HEK293 (cell line): ENCODE data around the gene RUNX1.

Experiments
- CTCF ChIA-PET: fragments of 350-600 bp; formaldehyde crosslinking; extraction: SDS; loops from one replicate; lab custom pipeline; 2021; ENCODE audit warnings: antibody characterized with exemption; lab: Yijun Ruan, JAX
- POLR2A ChIA-PET: fragments of 300-600 bp; formaldehyde crosslinking; extraction: SDS; loops from one replicate; lab custom pipeline; 2020; ENCODE audit warnings: antibody characterized with exemption, inconsistent platforms; lab: Yijun Ruan, JAX
- H3K27ac ChIP-seq: fragments of 200-500 bp; sonication (Bioruptor generic); 2 replicates; pipeline ENCODE4 v1.5.1; 2014; ENCODE audit warnings: low read depth, low read length, control low read depth, inconsistent platforms; ENCODE audit errors: extremely low read depth
- H3K36me3 ChIP-seq, 2 experiments: fragments of 200-500 bp in 1 of 2; sonication (Bioruptor generic) in 1 of 2; 1 replicate in 1 of 2; 2 replicates in 1 of 2; pipeline ENCODE4 v1.5.1; 2014 to 2017; ENCODE audit warnings: inconsistent platforms in 2 of 2, low read length in 2 of 2; ENCODE audit not compliant: control insufficient read depth in 2 of 2, insufficient read depth in 1 of 2
- H3K4me1 ChIP-seq: fragments of 200-500 bp; sonication (Bioruptor generic); 2 replicates; pipeline ENCODE4 v1.5.1; 2014; ENCODE audit warnings: mild to moderate bottlenecking, low read length, inconsistent platforms; ENCODE audit not compliant: control insufficient read depth, insufficient read depth
- H3K4me3 ChIP-seq: 2 replicates; pipeline ENCODE4 v1.5.1; 2011; ENCODE audit warnings: low read depth, mild to moderate bottlenecking, control low read depth, low read length, moderate library complexity
- H3K9me3 ChIP-seq: fragments of 200-500 bp; sonication (Bioruptor generic); 2 replicates; pipeline ENCODE4 v1.5.1; 2014; ENCODE audit warnings: low read depth, low read length, inconsistent platforms; ENCODE audit not compliant: control insufficient read depth, insufficient read depth
- CTCF ChIP-seq: fragments of 450-650 bp; formaldehyde crosslinking; IDR thresholded peaks from 2 replicates; pipeline ENCODE4 v1.5.1; 2016; ENCODE audit warnings: missing biosample characterization, missing genetic modification characterization
- ELK4 ChIP-seq: IDR thresholded peaks from 2 replicates; pipeline ENCODE4 v1.6.1; 2011; ENCODE audit warnings: mild to moderate bottlenecking, low read depth, low read length, borderline replicate concordance
- GLI2 ChIP-seq: fragments of 450-650 bp; formaldehyde crosslinking; IDR thresholded peaks from 2 replicates; pipeline ENCODE4; 2017; ENCODE audit warnings: missing biosample characterization, missing genetic modification characterization, low read depth, borderline replicate concordance
- GLIS1 ChIP-seq: fragments of 450-650 bp; formaldehyde crosslinking; IDR thresholded peaks from 2 replicates; pipeline ENCODE4 v1.5.1; 2016; ENCODE audit warnings: missing biosample characterization, missing genetic modification characterization
- GLIS2 ChIP-seq: fragments of 450-650 bp; formaldehyde crosslinking; IDR thresholded peaks from 2 replicates; pipeline ENCODE4 v1.5.1; 2016; ENCODE audit warnings: missing biosample characterization, missing genetic modification characterization
- INSM2 ChIP-seq: fragments of 450-650 bp; formaldehyde crosslinking; IDR thresholded peaks from 2 replicates; pipeline ENCODE4 v1.5.1; 2016; ENCODE audit warnings: missing biosample characterization, missing genetic modification characterization
- PRDM6 ChIP-seq: fragments of 450-650 bp; formaldehyde crosslinking; IDR thresholded peaks from 2 replicates; pipeline ENCODE4 v1.5.1; 2017; ENCODE audit warnings: missing biosample characterization, missing genetic modification characterization
- YY2 ChIP-seq: fragments of 450-650 bp; formaldehyde crosslinking; IDR thresholded peaks from 2 replicates; pipeline ENCODE4 v1.5.1; 2016; ENCODE audit warnings: missing biosample characterization, missing genetic modification characterization
- ZBTB26 ChIP-seq: fragments of 450-650 bp; formaldehyde crosslinking; optimal IDR thresholded peaks from 2 replicates; pipeline ENCODE3; 2016; ENCODE audit warnings: missing biosample characterization, mild to moderate bottlenecking, missing genetic modification characterization
- ZBTB7A ChIP-seq: fragments of 450-650 bp; formaldehyde crosslinking; IDR thresholded peaks from 2 replicates; pipeline ENCODE4 v1.5.1; 2016; ENCODE audit warnings: low read depth, missing biosample characterization, missing genetic modification characterization
- ZIC2 ChIP-seq: fragments of 450-650 bp; formaldehyde crosslinking; IDR thresholded peaks from 2 replicates; pipeline ENCODE4 v1.5.1; 2016; ENCODE audit warnings: missing biosample characterization, missing genetic modification characterization
- ZNF140 ChIP-seq: fragments of 450-650 bp; formaldehyde crosslinking; IDR thresholded peaks from 2 replicates; pipeline ENCODE4 v1.5.1; 2016; ENCODE audit warnings: missing biosample characterization, missing genetic modification characterization
- ZNF239 ChIP-seq: fragments of 450-650 bp; formaldehyde crosslinking; IDR thresholded peaks from 2 replicates; pipeline ENCODE4 v1.5.1; 2016; ENCODE audit warnings: missing biosample characterization, missing genetic modification characterization
- ZNF248 ChIP-seq: fragments of 450-650 bp; formaldehyde crosslinking; IDR thresholded peaks from 2 replicates; pipeline ENCODE4 v1.5.1; 2017; ENCODE audit warnings: missing biosample characterization, missing genetic modification characterization
- ZNF26 ChIP-seq: fragments of 450-650 bp; formaldehyde crosslinking; IDR thresholded peaks from 2 replicates; pipeline ENCODE4 v1.5.1; 2016; ENCODE audit warnings: missing biosample characterization, missing genetic modification characterization
- ZNF292 ChIP-seq: fragments of 450-650 bp; formaldehyde crosslinking; IDR thresholded peaks from 2 replicates; pipeline ENCODE4 v1.5.1; 2016; ENCODE audit warnings: low read depth, missing biosample characterization, missing genetic modification characterization, borderline replicate concordance
- ZNF324 ChIP-seq: fragments of 450-650 bp; formaldehyde crosslinking; IDR thresholded peaks from 2 replicates; pipeline ENCODE4 v1.5.1; 2016; ENCODE audit warnings: missing biosample characterization, missing genetic modification characterization
- ZNF501 ChIP-seq: fragments of 450-650 bp; formaldehyde crosslinking; IDR thresholded peaks from 2 replicates; pipeline ENCODE4 v1.5.1; 2016; ENCODE audit warnings: missing biosample characterization, missing genetic modification characterization
- ZNF544 ChIP-seq: fragments of 450-650 bp; formaldehyde crosslinking; IDR thresholded peaks from 2 replicates; pipeline ENCODE4 v1.5.0; 2017; ENCODE audit warnings: missing biosample characterization, missing genetic modification characterization
- ZNF549 ChIP-seq: fragments of 450-650 bp; IDR thresholded peaks from 2 replicates; pipeline ENCODE4 v1.5.1; 2018; ENCODE audit warnings: missing biosample characterization, missing genetic modification characterization, mild to moderate bottlenecking, inconsistent platforms, moderate library complexity
- ZNF558 ChIP-seq: fragments of 450-650 bp; formaldehyde crosslinking; IDR thresholded peaks from 2 replicates; pipeline ENCODE4 v1.5.1; 2016; ENCODE audit warnings: missing biosample characterization, missing genetic modification characterization
- ZNF621 ChIP-seq: fragments of 450-650 bp; formaldehyde crosslinking; IDR thresholded peaks from 2 replicates; pipeline ENCODE4 v1.5.1; 2017; ENCODE audit warnings: missing biosample characterization, missing genetic modification characterization
- ZNF670 ChIP-seq: fragments of 450-650 bp; formaldehyde crosslinking; IDR thresholded peaks from 2 replicates; pipeline ENCODE4 v1.5.1; 2016; ENCODE audit warnings: missing biosample characterization, missing genetic modification characterization, low read depth
- ZNF677 ChIP-seq: fragments of 450-650 bp; IDR thresholded peaks from 2 replicates; pipeline ENCODE4 v1.5.0; 2018; ENCODE audit warnings: missing biosample characterization, mild to moderate bottlenecking, missing genetic modification characterization, moderate library complexity
- ZNF837 ChIP-seq: fragments of 450-650 bp; formaldehyde crosslinking; IDR thresholded peaks from 2 replicates; pipeline ENCODE4 v1.5.1; 2016; ENCODE audit warnings: missing biosample characterization, missing genetic modification characterization

RUNX1 gene

GRCh38 chr21:34792504-34793089 is 256.5 kb downstream of the RUNX1 start:
- POLR2A ChIA-PET = no interaction called here
- TF ChIP-seq ZNF324 (tag by site-specific recombination) = no peak
- TF ChIP-seq GLIS1 (tag by site-specific recombination) = peak; percentile 93
- TF ChIP-seq CTCF (tag by site-specific recombination) = no peak
- peak; percentile 64; the same call in 1 of the 2 replicates for TF ChIP-seq GLIS2 (tag by site-specific recombination)
- TF ChIP-seq ZIC2 (tag by site-specific recombination) = peak; percentile 80
- TF ChIP-seq ZNF544 (tag by site-specific recombination) = no peak
- no peaks in the 10 kb centered on the region for H3K36me3 ChIP-seq
- H3K4me3 ChIP-seq = no peak overlapping the region
- CTCF ChIA-PET = no interaction called here
- no peak overlapping the region for H3K27ac ChIP-seq
- peaks cover 16% of the 10 kb centered on the region for H3K4me1 ChIP-seq
- H3K9me3 ChIP-seq = no peaks in the 10 kb centered on the region

GRCh38 chr21:34791776-34792503 is 257.2 kb downstream of the RUNX1 start:
- Histone ChIP-seq H3K9me3 (no peaks in the 10 kb centered on the region), H3K4me3 (no peak overlapping the region), H3K36me3 (no peaks in the 10 kb centered on the region), H3K27ac (no peak overlapping the region), H3K4me1 (peaks cover 16% of the 10 kb centered on the region)
- POLR2A ChIA-PET = no interaction called here
- CTCF ChIA-PET = no interaction called here
- TF ChIP-seq ZNF239 (tag by site-specific recombination) (no peak), ZNF670 (tag by site-specific recombination) (no peak), ZNF837 (tag by site-specific recombination) (no peak), YY2 (tag by site-specific recombination) (no peak), ZNF140 (tag by site-specific recombination) (no peak), ZBTB7A (no peak), ZNF292 (tag by site-specific recombination) (no peak), ZNF248 (tag by site-specific recombination) (no peak), PRDM6 (no peak), ZNF558 (tag by site-specific recombination) (no peak), GLI2 (tag by site-specific recombination) (no peak), ZBTB26 (no peak), ZNF549 (tag by site-specific recombination) (no peak), INSM2 (tag by site-specific recombination) (no peak), ZNF501 (tag by site-specific recombination) (no peak), ELK4 (no peak), ZNF621 (tag by site-specific recombination) (no peak), ZNF26 (tag by site-specific recombination) (no peak), ZNF677 (tag by site-specific recombination) (no peak)
